ENCODE results near the gene ACER2. TPM values are rescaled to one million over a fixed set of nuclear protein-coding genes. Genes with fewer than 3 reads are reported as not detected.

ACER2 gene
- total RNA-seq, 1 donor: 2.2 TPM

DNA sequence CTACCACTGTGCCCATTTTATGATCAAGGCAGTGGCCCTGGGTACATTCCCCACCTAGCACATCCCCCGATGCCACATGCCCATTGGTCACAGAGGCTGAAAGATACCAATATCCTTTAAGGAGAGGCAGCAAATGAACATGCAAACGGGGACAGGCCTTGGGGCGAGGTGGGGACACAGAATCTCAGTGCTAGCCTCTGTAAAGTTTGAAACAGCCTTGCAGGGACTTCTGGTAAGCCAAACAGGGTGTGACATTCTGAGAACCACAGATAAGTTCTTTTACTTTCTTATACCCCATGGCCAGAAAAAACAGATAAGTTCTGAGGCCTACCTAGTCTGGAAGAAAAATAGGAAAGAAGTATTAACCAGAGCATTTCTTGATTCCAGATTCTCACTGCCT, 60.5 kb downstream of the ACER2 start:
- Histone ChIP-seq H3K36me3 (ENCODE audit: insufficient read depth, low read length) (no peaks in the 10 kb centered on the region), H3K9me3 (ENCODE audit: low read depth, low read length) (no peaks in the 10 kb centered on the region), H3K4me1 (ENCODE audit: insufficient read depth, low read length) (peaks cover 14% of the 10 kb centered on the region), H3K4me2 (ENCODE audit: insufficient read depth, low read length) (no peak overlapping the region), H3K79me2 (ENCODE audit: insufficient read depth, low read length) (no peaks in the 10 kb centered on the region), H2AFZ (ENCODE audit: low read length) (no peak overlapping the region), H3K27ac (ENCODE audit: low read depth, low read length) (no peak overlapping the region), H4K20me1 (ENCODE audit: insufficient read depth, low read length) (no peaks in the 10 kb centered on the region), H3K4me3 (ENCODE audit: insufficient read depth, low read length) (no peak overlapping the region), H3K27me3 (ENCODE audit: insufficient read depth, low read length) (peaks cover 5% of the 10 kb centered on the region)
- TF ChIP-seq, protein P1, sequence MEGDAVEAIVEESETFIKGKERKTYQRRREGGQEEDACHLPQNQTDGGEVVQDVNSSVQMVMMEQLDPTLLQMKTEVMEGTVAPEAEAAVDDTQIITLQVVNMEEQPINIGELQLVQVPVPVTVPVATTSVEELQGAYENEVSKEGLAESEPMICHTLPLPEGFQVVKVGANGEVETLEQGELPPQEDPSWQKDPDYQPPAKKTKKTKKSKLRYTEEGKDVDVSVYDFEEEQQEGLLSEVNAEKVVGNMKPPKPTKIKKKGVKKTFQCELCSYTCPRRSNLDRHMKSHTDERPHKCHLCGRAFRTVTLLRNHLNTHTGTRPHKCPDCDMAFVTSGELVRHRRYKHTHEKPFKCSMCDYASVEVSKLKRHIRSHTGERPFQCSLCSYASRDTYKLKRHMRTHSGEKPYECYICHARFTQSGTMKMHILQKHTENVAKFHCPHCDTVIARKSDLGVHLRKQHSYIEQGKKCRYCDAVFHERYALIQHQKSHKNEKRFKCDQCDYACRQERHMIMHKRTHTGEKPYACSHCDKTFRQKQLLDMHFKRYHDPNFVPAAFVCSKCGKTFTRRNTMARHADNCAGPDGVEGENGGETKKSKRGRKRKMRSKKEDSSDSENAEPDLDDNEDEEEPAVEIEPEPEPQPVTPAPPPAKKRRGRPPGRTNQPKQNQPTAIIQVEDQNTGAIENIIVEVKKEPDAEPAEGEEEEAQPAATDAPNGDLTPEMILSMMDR (IDR thresholded peaks at IDR 0.05; ENCODE audit: extremely low read depth, low read depth, low read length): no peak
- DNase-seq (ENCODE audit: insufficient read length, low spot score, missing footprints): no peak

DNA sequence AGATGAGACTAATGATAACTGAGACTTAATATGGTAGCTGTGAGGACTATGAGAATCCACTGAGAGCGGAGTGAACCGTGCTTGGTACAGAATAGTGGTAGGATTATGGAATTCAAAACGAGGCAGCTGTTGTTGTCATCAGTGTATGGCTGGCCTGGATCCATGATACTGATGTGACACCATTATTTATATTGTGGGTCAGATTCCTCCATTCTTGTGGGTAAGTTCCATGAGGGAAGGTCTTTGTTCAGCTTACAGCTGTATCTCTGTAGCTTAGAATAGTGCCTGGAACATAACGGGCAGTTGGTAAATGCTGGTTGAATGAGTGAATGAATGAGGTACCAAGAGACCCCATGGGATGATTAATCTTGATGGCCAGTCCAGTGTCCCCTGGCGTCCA, 61.8 kb downstream of the ACER2 start:
- H3K27me3 ChIP-seq (ENCODE audit: insufficient read depth, low read length): peaks cover 13% of the 10 kb centered on the region
- H3K79me2 ChIP-seq (ENCODE audit: insufficient read depth, low read length): no peaks in the 10 kb centered on the region
- H3K4me3 ChIP-seq (ENCODE audit: insufficient read depth, low read length): no peak overlapping the region
- no peaks in the 10 kb centered on the region for H3K36me3 ChIP-seq (ENCODE audit: insufficient read depth, low read length)
- TF ChIP-seq, protein P1 (IDR thresholded peaks at IDR 0.05; ENCODE audit: extremely low read depth, low read depth, low read length): no peak
- peaks cover 8% of the 10 kb centered on the region for H3K4me1 ChIP-seq (ENCODE audit: insufficient read depth, low read length)
- H3K4me2 ChIP-seq (ENCODE audit: insufficient read depth, low read length): no peak overlapping the region
- H3K27ac ChIP-seq (ENCODE audit: low read depth, low read length): no peak overlapping the region
- H4K20me1 ChIP-seq (ENCODE audit: insufficient read depth, low read length): no peaks in the 10 kb centered on the region
- H3K9me3 ChIP-seq (ENCODE audit: low read depth, low read length): no peaks in the 10 kb centered on the region
- DNase-seq (ENCODE audit: insufficient read length, low spot score, missing footprints): no peak
- H2AFZ ChIP-seq (ENCODE audit: low read length): no peak overlapping the region

DNA sequence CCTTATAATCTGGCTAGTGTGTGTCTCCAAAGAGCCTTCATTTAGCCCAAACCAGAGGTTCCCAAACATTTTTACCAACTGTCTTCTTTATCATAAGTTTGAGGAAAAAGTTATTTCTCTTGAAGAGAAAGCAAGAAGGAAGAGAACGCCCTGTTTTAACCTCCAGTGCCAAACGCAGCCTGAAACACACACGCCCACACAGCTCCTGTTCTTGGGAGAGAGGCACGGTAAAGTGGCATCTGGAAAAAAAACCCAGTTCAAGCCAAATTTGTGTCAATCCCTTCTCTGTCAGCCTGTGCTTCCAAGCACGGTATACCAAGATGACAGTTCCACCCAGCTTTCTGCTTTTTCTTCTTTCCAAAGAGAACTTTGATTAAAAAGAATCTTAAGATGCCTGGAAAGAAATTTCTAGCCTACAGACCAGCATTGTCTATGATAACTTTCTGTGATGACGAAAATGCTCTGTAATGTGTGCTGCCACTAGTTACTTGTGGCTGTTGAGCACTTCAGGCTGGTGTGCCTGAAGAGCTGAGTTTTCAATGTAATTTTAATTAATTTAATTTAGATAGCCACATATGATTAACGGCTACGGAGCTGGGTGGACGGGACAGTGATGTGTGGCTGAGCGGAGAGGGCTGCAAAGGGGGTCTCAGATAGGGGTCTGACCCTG, 62.3 kb downstream of the ACER2 start:
- Histone ChIP-seq H3K4me1 (ENCODE audit: insufficient read depth, low read length) (peaks cover 8% of the 10 kb centered on the region), H3K27ac (ENCODE audit: low read depth, low read length) (no peak overlapping the region), H2AFZ (ENCODE audit: low read length) (peak overlapping the region; percentile 40), H3K9me3 (ENCODE audit: low read depth, low read length) (no peaks in the 10 kb centered on the region), H3K4me3 (ENCODE audit: insufficient read depth, low read length) (no peak overlapping the region), H3K27me3 (ENCODE audit: insufficient read depth, low read length) (peaks cover 13% of the 10 kb centered on the region), H3K4me2 (ENCODE audit: insufficient read depth, low read length) (no peak overlapping the region), H4K20me1 (ENCODE audit: insufficient read depth, low read length) (no peaks in the 10 kb centered on the region), H3K36me3 (ENCODE audit: insufficient read depth, low read length) (no peaks in the 10 kb centered on the region), H3K79me2 (ENCODE audit: insufficient read depth, low read length) (no peaks in the 10 kb centered on the region)
- DNase-seq (ENCODE audit: insufficient read length, low spot score, missing footprints): no peak
- TF ChIP-seq, protein P1 (IDR thresholded peaks at IDR 0.05; ENCODE audit: extremely low read depth, low read depth, low read length): no peak

GRCh38 chr9:19471737-19472648, 63.2 kb downstream of the ACER2 start:
- Histone ChIP-seq H4K20me1 (ENCODE audit: insufficient read depth, low read length) (no peaks in the 10 kb centered on the region), H3K36me3 (ENCODE audit: insufficient read depth, low read length) (no peaks in the 10 kb centered on the region), H3K27me3 (ENCODE audit: insufficient read depth, low read length) (peaks cover 16% of the 10 kb centered on the region), H3K27ac (ENCODE audit: low read depth, low read length) (no peak overlapping the region), H3K4me1 (ENCODE audit: insufficient read depth, low read length) (peaks cover 8% of the 10 kb centered on the region), H3K4me3 (ENCODE audit: insufficient read depth, low read length) (peak overlapping the region; percentile 4), H3K9me3 (ENCODE audit: low read depth, low read length) (no peaks in the 10 kb centered on the region), H3K4me2 (ENCODE audit: insufficient read depth, low read length) (peak overlapping the region; percentile 61), H3K79me2 (ENCODE audit: insufficient read depth, low read length) (no peaks in the 10 kb centered on the region), H2AFZ (ENCODE audit: low read length) (peak overlapping the region; percentile 40)
- peak; percentile 92 for DNase-seq (ENCODE audit: insufficient read length, low spot score, missing footprints)
- TF ChIP-seq, protein P1 (IDR thresholded peaks at IDR 0.05; ENCODE audit: extremely low read depth, low read depth, low read length): peak; percentile 82
